Spinal cord (tissue), 10 donors: Measurements from ENCODE around the gene SFTPA2. TPM values are rescaled to one million over a fixed set of nuclear protein-coding genes. Genes with fewer than 3 reads are reported as not detected.
"Not testable (repeated sequence)": the region's sequence is repeated elsewhere in the genome, so short reads cannot be mapped to it uniquely, and the experiment has no call there.

Experiments
- DNase-seq, 6 donors: peaks; one replicate each; pipeline versions ENCODE4 v3.0.0 to v3.0.0-alpha.2; 2013 to 2015; ENCODE audit warnings: low spot score in 6 of 6, low read depth in 4 of 6
- H3K27ac ChIP-seq: one replicate; pipeline ENCODE4 v1.5.1; 2013; ENCODE audit warnings: low read depth, low read length, control low read depth
- H3K27me3 ChIP-seq: one replicate; pipeline ENCODE4 v1.6.1; 2013; ENCODE audit warnings: low read length; ENCODE audit not compliant: control insufficient read depth, insufficient read depth
- H3K36me3 ChIP-seq: one replicate; pipeline ENCODE4 v1.6.1; 2013; ENCODE audit warnings: low read length; ENCODE audit not compliant: control insufficient read depth, insufficient read depth
- H3K4me1 ChIP-seq: one replicate; pipeline ENCODE4 v1.6.1; 2013; ENCODE audit warnings: low read length; ENCODE audit not compliant: control insufficient read depth, insufficient read depth
- H3K4me3 ChIP-seq: one replicate; pipeline ENCODE4 v1.5.1; 2013; ENCODE audit warnings: low read depth, low read length, control low read depth
- H3K9me3 ChIP-seq: one replicate; pipeline ENCODE4 v1.6.1; 2013; ENCODE audit warnings: low read length; ENCODE audit not compliant: control insufficient read depth, insufficient read depth
- WGBS: methylation state at CpG from one replicate; pipeline ENCODE4 v1.1.5; 2013; ENCODE audit warnings: missing lambda C conversion rate; ENCODE audit not compliant: insufficient coverage; 5-methylcytosine and 5-hydroxymethylcytosine counted together
- polyA plus RNA-seq, 2 donors: library from polyadenylated mRNA; unstranded; fragments of 120-200 nt; gene quantifications; one replicate each; pipeline ENCODE4 v1.2.1, GENCODE V29; 2013; ENCODE audit not compliant: insufficient read length in 2 of 2
- total RNA-seq, 2 donors: library from RNA; depleted of rRNA in 1 of 2; stranded (reverse); fragments of 120-200 nt in 1 of 2; fragments of >200 nt in 1 of 2; gene quantifications; one replicate each; pipeline versions ENCODE4 v1.2.3 to v1.2.4, GENCODE V29; 2013 to 2014
- donor health status: healthy.

SFTPA2 gene
- total and polyA plus RNA-seq, 4 donors = 0.11 to 0.57 (median 0.18) TPM

DNA sequence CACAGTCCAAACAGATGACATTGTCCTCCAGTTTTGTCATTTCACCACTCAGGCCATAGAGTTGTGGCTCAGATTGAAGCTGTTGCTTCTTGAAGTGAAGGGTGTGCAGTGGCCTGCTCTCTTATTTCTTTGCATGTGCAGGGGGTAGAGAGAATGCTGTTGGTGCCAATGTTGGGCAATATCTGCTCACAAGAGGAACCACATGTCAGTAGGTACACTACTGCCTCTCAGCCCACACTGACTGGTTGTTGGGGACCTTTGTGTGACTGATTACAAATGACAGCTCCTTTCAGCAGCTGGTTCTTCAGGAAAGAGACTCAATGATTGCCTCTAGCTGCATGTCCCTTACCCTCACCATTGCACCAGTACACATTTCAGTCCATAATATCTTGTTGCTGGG lies 28.6 kb upstream of the SFTPA2 start:
- Histone ChIP-seq H3K4me1 (no peaks in the 10 kb centered on the region), H3K36me3 (no peaks in the 10 kb centered on the region), H3K9me3 (no peaks in the 10 kb centered on the region), H3K27ac (no peak overlapping the region), H3K27me3 (no peaks in the 10 kb centered on the region), H3K4me3 (no peak overlapping the region)
- no peak for DNase-seq

DNA sequence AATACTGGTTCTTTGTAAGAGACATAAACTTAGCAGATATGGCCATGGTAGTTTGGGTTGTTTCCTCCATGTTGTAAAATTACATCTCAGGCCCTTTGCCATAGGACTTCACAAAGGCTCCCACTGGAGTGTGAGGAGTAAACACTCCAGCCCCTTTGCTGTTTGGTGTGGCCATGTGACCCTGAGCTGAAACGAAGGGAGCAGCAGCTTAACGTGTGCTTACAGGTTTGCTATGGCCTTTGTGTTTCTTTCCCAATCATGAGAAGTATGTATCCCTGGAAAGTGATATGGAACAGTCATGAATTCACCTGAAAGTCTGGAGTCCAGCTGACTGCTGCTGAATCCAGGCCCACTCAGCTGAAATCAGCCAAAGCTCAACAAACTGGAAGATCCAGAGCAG lies 26.7 kb upstream of the SFTPA2 start:
- H3K27me3 ChIP-seq = no peaks in the 10 kb centered on the region
- H3K9me3 ChIP-seq = no peaks in the 10 kb centered on the region
- no CpG with 5 or more reads among the region's 2 CpGs for WGBS
- H3K4me1 ChIP-seq = no peaks in the 10 kb centered on the region
- H3K27ac ChIP-seq = no peak overlapping the region
- DNase-seq = no peak
- H3K4me3 ChIP-seq = no peak overlapping the region
- no peaks in the 10 kb centered on the region for H3K36me3 ChIP-seq

DNA sequence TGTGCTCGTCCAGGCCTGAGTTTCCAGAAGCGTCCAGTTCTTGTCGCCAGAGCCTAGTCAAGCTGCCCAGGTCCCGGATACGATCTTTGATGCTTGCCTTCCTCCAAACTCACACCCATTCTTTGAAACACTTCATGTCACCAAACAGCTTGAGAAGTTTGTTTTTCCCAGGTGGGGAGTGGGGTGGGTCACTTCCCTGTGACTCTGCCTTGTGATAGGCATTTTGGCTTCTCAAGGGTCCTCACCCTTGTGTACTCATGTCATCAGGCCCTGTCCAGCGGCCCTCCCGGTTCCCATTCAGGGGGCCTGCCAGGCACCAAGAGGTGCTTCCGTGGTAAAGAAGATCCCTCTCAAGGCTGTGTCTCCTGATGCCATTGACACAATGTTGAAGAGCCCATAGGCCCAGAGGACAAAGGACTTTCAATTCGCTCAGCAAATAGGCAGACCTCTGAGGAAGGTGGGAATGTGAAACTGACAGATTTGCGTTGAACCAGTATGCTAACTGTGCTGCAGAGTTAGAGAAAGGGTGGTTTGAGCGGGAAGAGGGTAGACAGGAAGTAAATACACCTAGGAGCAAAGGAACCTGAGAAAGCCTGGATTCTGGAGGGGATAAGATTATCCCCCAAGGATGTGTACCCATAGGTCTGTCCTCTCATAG lies 25.8 kb upstream of the SFTPA2 start:
- H3K4me1 ChIP-seq = no peaks in the 10 kb centered on the region
- DNase-seq = no peak
- H3K9me3 ChIP-seq = no peaks in the 10 kb centered on the region
- no peaks in the 10 kb centered on the region for H3K27me3 ChIP-seq
- H3K27ac ChIP-seq = no peak overlapping the region
- no peak overlapping the region for H3K4me3 ChIP-seq
- no peaks in the 10 kb centered on the region for H3K36me3 ChIP-seq
- WGBS = 87% methylated on average over 8 of the region's 11 CpGs

DNA sequence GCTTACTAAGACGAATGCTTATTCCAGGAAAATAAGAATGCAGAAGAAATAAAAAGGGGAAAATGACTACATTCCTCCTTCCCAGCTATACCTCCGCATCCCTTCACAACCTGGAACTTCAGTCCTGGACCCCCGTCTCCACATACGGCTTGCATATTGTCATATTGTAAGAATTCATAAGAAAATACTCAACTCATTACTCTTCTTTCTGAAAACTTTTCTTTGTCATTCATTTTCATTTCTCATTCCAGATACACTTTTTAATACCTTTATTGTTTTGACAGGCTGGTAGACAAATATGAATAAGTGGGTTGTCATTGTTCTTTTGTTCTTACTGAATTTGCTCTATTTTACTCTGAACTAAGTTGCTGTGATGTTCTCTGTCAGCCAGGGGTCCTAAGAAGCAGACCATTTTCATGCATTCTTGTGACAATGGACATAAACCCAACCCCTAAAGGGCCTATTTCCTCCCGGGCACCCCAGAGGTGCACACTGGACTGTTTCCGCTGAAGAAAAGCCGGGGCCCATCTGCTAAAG lies 23.3 kb upstream of the SFTPA2 start:
- no peaks in the 10 kb centered on the region for H3K36me3 ChIP-seq
- DNase-seq = no peak
- no peaks in the 10 kb centered on the region for H3K4me1 ChIP-seq
- no peak overlapping the region for H3K4me3 ChIP-seq
- H3K9me3 ChIP-seq = no peaks in the 10 kb centered on the region
- H3K27ac ChIP-seq = no peak overlapping the region
- no peaks in the 10 kb centered on the region for H3K27me3 ChIP-seq
- WGBS = 88% methylated on average over 3 of the region's 7 CpGs

DNA sequence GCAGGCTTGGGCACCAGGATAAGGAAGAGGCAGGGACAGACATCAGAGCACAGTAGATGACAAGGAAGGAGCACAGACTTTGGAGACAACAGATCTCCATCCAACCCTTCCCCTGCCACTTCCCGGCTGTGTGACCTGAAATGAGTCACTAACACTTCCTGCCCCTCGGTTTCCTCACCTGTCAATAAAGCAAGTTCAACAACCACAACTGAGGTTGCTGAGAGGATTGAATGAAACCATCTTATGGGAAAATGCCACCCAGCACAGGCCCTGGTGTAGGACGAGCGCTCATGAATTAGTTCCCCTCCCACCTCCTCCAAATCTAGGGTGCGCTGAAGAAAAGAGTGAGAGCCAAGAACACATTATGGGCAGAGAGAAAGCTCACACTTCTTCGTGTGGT lies 22.7 kb upstream of the SFTPA2 start:
- H3K4me3 ChIP-seq, H3K36me3 ChIP-seq, H3K4me1 ChIP-seq, H3K27me3 ChIP-seq, DNase-seq, H3K9me3 ChIP-seq, H3K27ac ChIP-seq: not testable (repeated sequence)
- WGBS = 80% methylated on average over 1 of the region's 6 CpGs

DNA sequence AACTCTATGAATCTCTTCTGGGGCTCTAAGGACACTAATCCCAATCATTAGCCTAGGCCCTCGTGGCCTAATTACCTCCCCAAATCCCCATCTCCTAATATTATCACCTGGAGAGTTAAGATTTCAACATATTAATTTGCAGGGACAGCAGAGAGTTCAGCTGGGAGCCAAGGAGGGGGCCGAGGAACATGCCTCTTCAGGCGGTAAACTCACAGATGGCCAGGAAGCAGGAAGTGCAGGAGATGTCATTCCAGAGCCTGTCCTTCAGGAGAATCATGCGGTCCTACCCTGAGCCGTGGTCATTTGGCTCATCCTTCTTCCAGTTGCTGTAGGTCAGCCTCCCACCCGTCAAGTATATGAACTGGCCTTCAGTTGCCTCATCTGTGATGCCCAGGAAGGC lies 21.9 kb upstream of the SFTPA2 start:
- Histone ChIP-seq H3K36me3 (no peaks in the 10 kb centered on the region), H3K27me3 (no peaks in the 10 kb centered on the region), H3K4me3 (no peak overlapping the region), H3K4me1 (no peaks in the 10 kb centered on the region), H3K27ac (no peak overlapping the region), H3K9me3 (no peaks in the 10 kb centered on the region)
- 84% methylated on average over 6 of the region's 6 CpGs for WGBS
- no peak for DNase-seq

DNA sequence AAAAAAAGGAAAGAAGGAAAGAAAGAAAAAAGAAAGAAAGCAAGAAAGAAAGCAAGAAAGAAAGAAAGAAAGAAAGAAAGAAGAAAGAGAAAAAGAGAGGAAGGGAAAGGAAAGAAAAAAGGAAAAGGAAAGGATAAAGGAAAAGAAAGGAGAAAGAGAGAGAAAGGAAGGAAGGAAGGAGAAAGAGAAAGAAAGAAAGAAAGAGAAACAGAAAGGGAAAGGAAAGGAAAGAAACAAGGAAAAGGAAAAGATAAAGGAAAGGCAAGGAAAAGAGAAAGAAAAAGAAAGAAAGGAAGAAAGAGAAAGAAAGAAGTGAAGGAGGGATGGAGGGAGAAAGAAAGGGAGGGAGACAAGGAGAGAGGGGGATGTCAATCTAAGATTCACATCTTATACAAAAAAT lies 20.8 kb upstream of the SFTPA2 start:
- DNase-seq = no peak
- no peaks in the 10 kb centered on the region for H3K36me3 ChIP-seq
- no peak overlapping the region for H3K27ac ChIP-seq
- no peaks in the 10 kb centered on the region for H3K4me1 ChIP-seq
- no peak overlapping the region for H3K4me3 ChIP-seq
- no peaks in the 10 kb centered on the region for H3K9me3 ChIP-seq
- no peaks in the 10 kb centered on the region for H3K27me3 ChIP-seq

DNA sequence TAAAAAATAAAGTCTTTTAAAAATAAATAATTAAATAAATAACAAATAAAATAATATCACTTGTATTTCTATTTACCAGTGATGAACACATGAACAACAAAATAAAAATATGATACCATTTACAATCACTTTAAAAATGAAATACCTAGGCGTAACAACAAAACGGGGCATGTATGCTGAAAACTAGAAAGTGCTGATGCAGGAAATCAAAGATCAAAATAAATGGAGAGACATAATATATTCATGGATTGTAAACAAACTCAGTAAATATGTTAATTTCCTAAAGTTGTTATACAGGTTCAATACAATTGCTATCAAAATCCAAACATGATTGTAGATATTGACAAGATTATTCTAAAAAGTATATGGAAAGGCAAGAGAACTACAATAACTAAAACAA lies 19.2 kb upstream of the SFTPA2 start:
- no CpG with 5 or more reads among the region's 2 CpGs for WGBS
- no peak for DNase-seq
- Histone ChIP-seq H3K9me3 (no peaks in the 10 kb centered on the region), H3K27ac (no peak overlapping the region), H3K36me3 (no peaks in the 10 kb centered on the region), H3K4me1 (no peaks in the 10 kb centered on the region), H3K27me3 (no peaks in the 10 kb centered on the region), H3K4me3 (no peak overlapping the region)

DNA sequence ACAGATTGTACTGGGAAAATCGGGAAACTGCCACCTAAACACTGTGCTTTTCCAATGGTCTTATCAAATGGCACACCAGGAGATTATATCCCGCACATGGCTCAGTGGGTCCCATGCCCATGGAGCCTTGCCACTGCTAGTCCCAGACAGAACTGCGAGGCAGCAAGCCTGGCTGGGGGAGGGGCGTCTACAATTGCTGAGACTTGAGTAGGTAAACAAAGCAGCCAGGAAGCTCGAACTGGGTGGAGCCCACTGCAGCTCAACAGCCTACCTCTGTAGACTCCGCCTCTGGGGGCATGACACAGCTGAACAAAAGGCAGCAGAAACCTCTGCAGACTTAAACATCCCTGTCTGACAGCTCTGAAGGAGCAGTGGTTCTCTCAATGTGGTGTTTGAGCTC lies 10.4 kb upstream of the SFTPA2 start:
- DNase-seq, H3K27me3 ChIP-seq, H3K4me3 ChIP-seq, H3K9me3 ChIP-seq, H3K27ac ChIP-seq, H3K36me3 ChIP-seq, H3K4me1 ChIP-seq: not testable (repeated sequence)
- WGBS = 82% methylated on average over 5 of the region's 6 CpGs

DNA sequence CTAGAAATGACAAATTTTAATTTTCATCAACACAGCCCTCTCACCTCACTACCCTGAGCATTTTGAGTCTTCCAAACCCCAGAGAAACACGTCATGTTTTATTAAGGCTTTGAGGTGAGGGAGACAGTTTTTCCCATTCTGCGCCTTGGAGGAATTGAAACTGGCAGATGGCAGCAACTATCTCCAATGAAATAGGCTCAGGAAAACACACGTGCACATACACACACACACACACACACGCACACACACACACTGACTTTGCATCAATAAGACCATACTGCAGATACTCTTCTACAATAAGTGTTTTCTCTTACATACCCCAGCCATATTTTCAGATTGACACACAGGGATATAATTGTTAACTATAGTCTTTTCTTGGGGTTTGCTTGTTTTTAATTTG lies 3.2 kb upstream of the SFTPA2 start:
- DNase-seq = peak in 2 of 6 donors; percentile 53 to 58
- Histone ChIP-seq H3K4me1 (peaks cover 9% of the 10 kb centered on the region), H3K9me3 (no peaks in the 10 kb centered on the region), H3K27me3 (no peaks in the 10 kb centered on the region), H3K27ac (no peak overlapping the region), H3K4me3 (no peak overlapping the region), H3K36me3 (no peaks in the 10 kb centered on the region)
- 59% methylated on average over 3 of the region's 4 CpGs for WGBS
